ENCODE measurements around the gene CIRBP.

CIRBP gene

GRCh38 chr19:1269065-1269477 is at the start of gene CIRBP:
CIRBP (plus strand) TSS chr19:1269332; CDS start chr19:1270934, 1,602 bp downstream.
- peak; percentile 100 for DNase-seq (ENCODE audit: low spot score)

GRCh38 chr19:1219786-1220476 is 49.2 kb upstream of the CIRBP start:
- no peak for DNase-seq (ENCODE audit: low spot score)

- DNase-seq (ENCODE audit: low spot score), result no peak
These were observed 48.6 kb upstream of the CIRBP start for GRCh38 chr19:1220477-1220930.

- peak; percentile 72 for DNase-seq (ENCODE audit: low spot score)
These were observed 47.9 kb upstream of the CIRBP start for GRCh38 chr19:1220976-1221903.

- DNase-seq (ENCODE audit: low spot score), result no peak
These were observed 47.3 kb upstream of the CIRBP start for GRCh38 chr19:1221904-1222255.

GRCh38 chr19:1222394-1222793 is 46.7 kb upstream of the CIRBP start:
- DNase-seq (ENCODE audit: low spot score), result no peak

GRCh38 chr19:1223018-1223855 is 45.9 kb upstream of the CIRBP start:
- DNase-seq (ENCODE audit: low spot score), result no peak

- no peak for DNase-seq (ENCODE audit: low spot score)
These were observed 44.9 kb upstream of the CIRBP start for GRCh38 chr19:1224047-1224825.

- no peak for DNase-seq (ENCODE audit: low spot score)
These were observed 44.3 kb upstream of the CIRBP start for GRCh38 chr19:1224847-1225246.

GRCh38 chr19:1225440-1226226 is 43.5 kb upstream of the CIRBP start:
- no peak for DNase-seq (ENCODE audit: low spot score)

GRCh38 chr19:1226227-1226518 is 43.0 kb upstream of the CIRBP start:
- DNase-seq (ENCODE audit: low spot score), result no peak

GRCh38 chr19:1226522-1227303 is 42.4 kb upstream of the CIRBP start:
- no peak for DNase-seq (ENCODE audit: low spot score)

GRCh38 chr19:1227304-1228054 is 41.7 kb upstream of the CIRBP start:
- DNase-seq (ENCODE audit: low spot score), result no peak

GRCh38 chr19:1228161-1228957 is 40.8 kb upstream of the CIRBP start:
- no peak for DNase-seq (ENCODE audit: low spot score)

- no peak for DNase-seq (ENCODE audit: low spot score)
These were observed 39.8 kb upstream of the CIRBP start for GRCh38 chr19:1229056-1229923.

- DNase-seq (ENCODE audit: low spot score), result no peak
These were observed 39.0 kb upstream of the CIRBP start for GRCh38 chr19:1229924-1230782.

Measured in globus pallidus (tissue), 1 donor.